Osteocyte (in vitro differentiated cells): ENCODE measurements around the gene PSMA6. TPM values are rescaled to one million over a fixed set of nuclear protein-coding genes. Genes with fewer than 3 reads are reported as not detected.
"Not testable (repeated sequence)": the region's sequence is repeated elsewhere in the genome, so short reads cannot be mapped to it uniquely, and the experiment has no call there.

Source experiments
- DNase-seq: peaks from one replicate; pipeline ENCODE4 v3.0.0; 2021; ENCODE audit warnings: mixed read lengths; ENCODE audit not compliant: unreplicated experiment; ENCODE audit errors: extremely low spot score
- H3K27ac Mint-ChIP-seq: one replicate; pipeline ENCODE4 v1.8.0; 2021; ENCODE audit warnings: mild to moderate bottlenecking, mixed read lengths; ENCODE audit not compliant: unreplicated experiment
- H3K27me3 Mint-ChIP-seq: one replicate; pipeline ENCODE4 v1.8.0; 2021; ENCODE audit warnings: mixed read lengths; ENCODE audit not compliant: unreplicated experiment
- H3K36me3 Mint-ChIP-seq: one replicate; pipeline ENCODE4 v1.8.0; 2021; ENCODE audit warnings: mixed read lengths; ENCODE audit not compliant: unreplicated experiment
- H3K4me1 Mint-ChIP-seq: one replicate; pipeline ENCODE4 v1.8.0; 2021; ENCODE audit warnings: mixed read lengths; ENCODE audit not compliant: unreplicated experiment
- H3K4me3 Mint-ChIP-seq: one replicate; pipeline ENCODE4 v1.8.0; 2021; ENCODE audit warnings: mild to moderate bottlenecking, moderate library complexity, mixed read lengths; ENCODE audit not compliant: unreplicated experiment
- H3K9me3 Mint-ChIP-seq: one replicate; pipeline ENCODE4 v1.8.0; 2021; ENCODE audit warnings: mixed read lengths; ENCODE audit not compliant: unreplicated experiment
- total RNA-seq: library from RNA; stranded (reverse); gene quantifications from 2 replicates; pipeline ENCODE4 v1.2.1, GENCODE V29; 2021
- TF ChIP-seq, protein P1 (sequence below): fragments of 200-600 bp; sonication (generic); IDR thresholded peaks from 2 replicates; pipeline ENCODE4 v1.5.0; 2021; ENCODE audit warnings: antibody characterized with exemption, mild to moderate bottlenecking, moderate library complexity

Gene PSMA6
- total RNA-seq, 1 donor from 2014 or later: 146 TPM

DNA sequence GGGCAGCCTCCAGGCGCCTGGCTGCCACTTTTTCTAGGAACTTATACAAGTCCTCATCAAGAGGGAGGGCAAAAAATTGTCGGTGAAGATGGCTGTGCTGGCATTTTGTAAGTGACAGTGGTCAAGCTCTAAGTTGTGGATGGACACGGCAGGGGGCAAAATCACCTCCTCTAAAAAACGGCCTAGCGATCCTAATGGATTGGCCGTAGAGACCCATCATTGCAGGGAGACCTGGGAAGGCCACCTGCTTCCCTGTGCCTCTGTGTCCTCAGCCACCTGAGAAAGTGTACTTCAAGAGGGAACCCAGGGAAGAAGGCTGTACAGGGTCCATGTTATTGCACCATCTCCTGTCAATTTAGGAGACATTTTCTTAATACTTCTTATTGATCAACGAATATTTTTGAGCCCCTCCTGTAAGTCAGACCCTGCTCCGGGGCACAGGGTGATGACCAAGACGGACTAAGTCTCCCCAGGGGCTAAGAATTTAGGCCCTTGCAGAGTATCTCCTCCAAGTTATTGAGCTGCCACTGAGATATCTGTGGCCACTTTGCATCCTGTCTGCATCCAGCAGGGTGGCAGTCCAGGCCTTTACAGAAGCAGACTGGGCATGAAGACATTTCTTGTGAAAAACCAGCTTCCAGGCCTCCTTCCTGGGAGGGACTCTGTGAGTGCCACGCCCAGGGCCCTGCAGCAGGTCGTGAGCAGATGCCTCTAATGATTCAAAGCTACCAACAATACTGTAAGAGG is 40.5 kb downstream of the PSMA6 start:
- TF ChIP-seq, protein P1, sequence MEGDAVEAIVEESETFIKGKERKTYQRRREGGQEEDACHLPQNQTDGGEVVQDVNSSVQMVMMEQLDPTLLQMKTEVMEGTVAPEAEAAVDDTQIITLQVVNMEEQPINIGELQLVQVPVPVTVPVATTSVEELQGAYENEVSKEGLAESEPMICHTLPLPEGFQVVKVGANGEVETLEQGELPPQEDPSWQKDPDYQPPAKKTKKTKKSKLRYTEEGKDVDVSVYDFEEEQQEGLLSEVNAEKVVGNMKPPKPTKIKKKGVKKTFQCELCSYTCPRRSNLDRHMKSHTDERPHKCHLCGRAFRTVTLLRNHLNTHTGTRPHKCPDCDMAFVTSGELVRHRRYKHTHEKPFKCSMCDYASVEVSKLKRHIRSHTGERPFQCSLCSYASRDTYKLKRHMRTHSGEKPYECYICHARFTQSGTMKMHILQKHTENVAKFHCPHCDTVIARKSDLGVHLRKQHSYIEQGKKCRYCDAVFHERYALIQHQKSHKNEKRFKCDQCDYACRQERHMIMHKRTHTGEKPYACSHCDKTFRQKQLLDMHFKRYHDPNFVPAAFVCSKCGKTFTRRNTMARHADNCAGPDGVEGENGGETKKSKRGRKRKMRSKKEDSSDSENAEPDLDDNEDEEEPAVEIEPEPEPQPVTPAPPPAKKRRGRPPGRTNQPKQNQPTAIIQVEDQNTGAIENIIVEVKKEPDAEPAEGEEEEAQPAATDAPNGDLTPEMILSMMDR: no peak
- Mint-ChIP-seq H3K4me1 (peaks cover 56% of the 10 kb centered on the region), H3K27me3 (no peaks in the 10 kb centered on the region), H3K9me3 (no peaks in the 10 kb centered on the region), H3K36me3 (no peaks in the 10 kb centered on the region), H3K27ac (peak overlapping the region; percentile 62), H3K4me3 (no peak overlapping the region)
- DNase-seq: no peak

DNA sequence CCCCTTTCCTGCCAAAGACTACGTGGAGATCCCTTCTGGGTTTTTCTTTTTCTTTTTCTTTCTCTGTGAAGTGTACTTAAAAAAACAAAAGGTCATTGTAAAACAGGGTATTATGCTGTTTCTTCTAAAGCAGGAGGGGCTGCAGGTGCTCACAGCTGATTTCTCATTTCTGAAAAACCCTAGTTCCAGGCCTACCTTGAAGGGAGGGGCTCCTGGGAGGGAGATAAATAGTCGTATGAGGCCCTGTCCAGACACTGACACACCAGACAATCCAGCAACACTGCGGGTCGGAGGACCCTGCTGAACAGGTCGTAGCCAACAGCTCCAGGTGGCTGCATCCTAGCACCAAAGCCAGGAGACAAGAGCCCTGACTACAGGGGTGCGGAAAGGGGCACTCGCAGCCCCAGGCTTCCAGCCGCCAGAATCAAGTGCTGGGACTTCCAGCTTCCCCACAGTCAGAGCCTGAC is 41.1 kb downstream of the PSMA6 start:
- peaks cover 57% of the 10 kb centered on the region for H3K4me1 Mint-ChIP-seq
- H3K4me3 Mint-ChIP-seq: no peak overlapping the region
- DNase-seq: no peak

DNA sequence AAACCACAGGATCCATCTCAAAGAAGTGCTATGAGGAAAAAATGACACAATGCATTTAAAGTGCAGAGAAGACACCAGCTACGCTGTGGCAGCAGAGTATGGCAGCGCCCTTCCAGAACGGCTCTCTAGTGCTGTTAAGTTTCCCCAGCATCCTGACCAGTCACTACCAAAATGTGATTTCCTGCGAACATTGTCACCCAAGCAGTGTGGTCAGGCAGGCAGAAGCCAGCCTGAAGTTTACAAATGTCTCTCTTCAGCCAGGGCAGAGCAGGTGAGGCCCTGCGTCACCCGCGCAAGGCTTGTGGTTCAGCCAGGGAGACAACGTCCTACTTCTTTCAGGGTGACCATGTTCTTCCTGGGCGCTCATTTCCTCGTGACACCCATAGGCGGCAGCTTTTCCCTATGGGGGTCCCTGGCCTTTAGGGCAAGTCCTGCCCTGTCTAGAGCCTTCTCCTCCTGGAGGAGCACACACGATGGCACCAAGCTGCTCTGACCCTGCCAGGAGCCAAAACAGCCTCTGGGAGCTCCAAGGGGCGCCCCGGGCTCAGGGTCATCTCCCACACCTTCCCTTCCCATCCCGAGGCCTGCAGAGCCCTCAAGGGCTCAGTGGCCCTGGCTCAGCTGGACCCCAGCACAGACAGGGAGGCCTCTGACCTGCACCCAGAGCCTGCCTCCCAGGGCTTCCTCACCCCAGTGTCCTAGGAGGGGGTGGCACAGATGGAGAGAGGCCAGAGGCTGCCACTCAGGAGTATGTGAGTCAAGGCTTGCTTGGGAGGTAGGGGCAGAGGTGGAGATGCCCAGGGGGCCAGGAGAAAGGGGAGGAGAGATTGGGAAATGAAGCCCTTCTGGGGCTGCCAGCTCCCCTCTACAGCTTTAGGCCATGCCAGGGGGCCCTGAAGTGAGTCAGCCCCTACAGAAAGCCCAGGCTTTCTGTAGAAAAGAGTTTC is 41.9 kb downstream of the PSMA6 start:
- Mint-ChIP-seq H3K36me3 (no peaks in the 10 kb centered on the region), H3K4me3 (no peak overlapping the region), H3K9me3 (no peaks in the 10 kb centered on the region), H3K27ac (peak overlapping the region; percentile 62), H3K4me1 (peaks cover 57% of the 10 kb centered on the region), H3K27me3 (no peaks in the 10 kb centered on the region)
- no peak for DNase-seq
- TF ChIP-seq, protein P1: no peak

More for the DNA sequence above, 41.1 kb downstream of the PSMA6 start:
- TF ChIP-seq, protein P1: no peak
- peak overlapping the region; percentile 62 for H3K27ac Mint-ChIP-seq
- H3K36me3 Mint-ChIP-seq: no peaks in the 10 kb centered on the region
- no peaks in the 10 kb centered on the region for H3K27me3 Mint-ChIP-seq
- no peaks in the 10 kb centered on the region for H3K9me3 Mint-ChIP-seq

DNA sequence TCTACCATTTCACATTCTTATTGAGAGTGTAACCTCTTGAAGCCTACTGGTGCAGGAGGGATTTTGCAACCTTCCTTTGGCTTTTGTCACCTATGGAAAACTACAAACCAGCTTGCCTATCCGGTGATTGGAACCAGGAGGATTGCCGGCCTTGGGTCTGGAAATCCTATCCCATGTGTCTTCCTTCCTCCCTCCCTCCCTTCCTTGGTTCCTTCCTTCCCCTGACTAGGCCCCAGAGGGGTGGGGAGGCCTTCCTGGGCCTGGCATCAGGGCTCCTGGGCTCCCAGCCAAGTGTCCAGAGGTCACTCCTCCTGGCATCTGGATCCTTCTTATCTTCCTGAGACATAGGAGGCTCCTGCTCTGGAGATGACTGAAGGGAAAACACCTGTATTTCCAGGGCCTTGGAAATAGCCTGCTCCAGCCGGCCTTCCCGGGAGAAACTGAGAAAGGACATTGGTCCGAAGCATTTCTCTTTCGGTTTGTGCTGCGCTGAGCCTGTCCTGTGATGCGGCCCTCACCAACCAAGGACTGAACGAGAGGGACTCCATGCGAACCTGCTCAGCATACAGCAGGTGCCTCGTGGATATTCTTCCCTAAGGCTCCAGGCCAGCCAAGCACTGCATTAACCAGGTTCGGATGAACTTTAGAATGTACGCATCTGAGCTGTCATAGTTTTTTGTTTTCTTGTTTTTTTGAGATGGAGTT is 43.4 kb downstream of the PSMA6 start:
- Mint-ChIP-seq H3K27me3 (no peaks in the 10 kb centered on the region), H3K27ac (peak overlapping the region; percentile 94), H3K9me3 (no peaks in the 10 kb centered on the region), H3K4me1 (peaks cover 63% of the 10 kb centered on the region), H3K4me3 (no peak overlapping the region), H3K36me3 (no peaks in the 10 kb centered on the region)
- TF ChIP-seq, protein P1: no peak
- DNase-seq: no peak

DNA sequence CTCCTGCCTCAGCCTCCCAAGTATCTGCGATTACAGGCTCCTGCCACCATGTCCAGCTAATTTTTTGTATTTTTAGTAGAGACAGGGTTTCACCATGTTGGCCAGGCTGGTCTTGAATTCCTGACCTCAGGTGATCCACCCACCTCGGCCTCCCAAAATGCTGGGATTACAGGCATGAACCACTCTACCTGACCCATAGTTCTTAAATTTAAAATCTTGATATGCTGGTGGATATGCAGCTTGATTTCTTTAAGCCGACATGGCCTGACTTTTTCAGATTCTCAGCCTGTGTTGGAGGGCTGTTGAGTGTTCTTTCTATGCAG is 44.0 kb downstream of the PSMA6 start:
- not testable (repeated sequence) for H3K4me3 Mint-ChIP-seq, H3K36me3 Mint-ChIP-seq, H3K27me3 Mint-ChIP-seq, DNase-seq, H3K9me3 Mint-ChIP-seq
- Mint-ChIP-seq H3K4me1 (peaks cover 68% of the 10 kb centered on the region), H3K27ac (peak overlapping the region; percentile 94)
